Naive thymus-derived CD4-positive, alpha-beta T cell (primary cell): ENCODE measurements around the gene BCAS3. TPM values are rescaled to one million over a fixed set of nuclear protein-coding genes. Genes with fewer than 3 reads are reported as not detected.

Experiments used
- ATAC-seq: fragments of 150-1000 bp; cut with Tn5 transposase; 2 replicates; pipeline ENCODE4 v1.10.0; 2021; ENCODE audit warnings: mild to moderate bottlenecking, moderate library complexity
- CTCF ChIA-PET: fragments of 350-600 bp; sonication (Branson Sonifier 250); formaldehyde crosslinking; loops from one replicate; lab custom pipeline; 2021; ENCODE audit warnings: antibody characterized with exemption; lab: Charles Lee
- POLR2A ChIA-PET: fragments of 350-600 bp; sonication (Branson Sonifier 250); formaldehyde crosslinking; loops from one replicate; lab custom pipeline; 2021; ENCODE audit warnings: antibody characterized with exemption, inconsistent platforms; lab: Charles Lee
- DNase-seq, 9 donors: peaks; one replicate each; pipeline versions ENCODE4 v3.0.0 to v3.0.0-alpha.2; 2020 to 2022; ENCODE audit warnings: mixed read lengths in 1 of 9
- H3K27ac ChIP-seq: one replicate; pipeline ENCODE4 v1.7.0; 2013; ENCODE audit warnings: mild to moderate bottlenecking, low read depth, low read length, moderate library complexity
- H3K27me3 ChIP-seq, 2 donors: one replicate each; pipeline ENCODE4 v1.7.0; 2013; ENCODE audit warnings: low read length in 2 of 2, mild to moderate bottlenecking in 2 of 2, moderate library complexity in 2 of 2; ENCODE audit not compliant: control insufficient read depth in 2 of 2, insufficient read depth in 2 of 2
- H3K36me3 ChIP-seq, 3 experiments: 1 replicate in 2 of 3; 2 replicates in 1 of 3; pipeline ENCODE4 v1.7.0; 2013; ENCODE audit warnings: low read length in 3 of 3, mild to moderate bottlenecking in 3 of 3, moderate library complexity in 1 of 3; ENCODE audit not compliant: insufficient read depth in 3 of 3, control insufficient read depth in 2 of 3
- H3K4me1 ChIP-seq, 2 donors: one replicate each; pipeline ENCODE4 v1.7.0; 2013; ENCODE audit warnings: low read length in 2 of 2, mild to moderate bottlenecking in 2 of 2, moderate library complexity in 1 of 2; ENCODE audit not compliant: control insufficient read depth in 2 of 2, insufficient read depth in 2 of 2
- H3K4me3 ChIP-seq: 2 replicates; pipeline ENCODE4 v1.7.0; 2013; ENCODE audit warnings: mild to moderate bottlenecking, low read length
- H3K9me3 ChIP-seq, 3 experiments: 1 replicate in 2 of 3; 2 replicates in 1 of 3; pipeline ENCODE4 v1.7.0; 2013; ENCODE audit warnings: low read length in 3 of 3; ENCODE audit not compliant: control insufficient read depth in 2 of 3
- H3K27ac Mint-ChIP-seq, 9 donors: one replicate each; pipeline ENCODE4 v1.8.0; 2020 to 2022; ENCODE audit warnings: mixed read lengths in 9 of 9, mild to moderate bottlenecking in 8 of 9, moderate library complexity in 5 of 9, inconsistent platforms in 2 of 9
- H3K27me3 Mint-ChIP-seq, 5 donors: one replicate each; pipeline ENCODE4 v1.8.0; 2021 to 2022; ENCODE audit warnings: mixed read lengths in 5 of 5, mild to moderate bottlenecking in 1 of 5
- H3K36me3 Mint-ChIP-seq, 5 donors: one replicate each; pipeline ENCODE4 v1.8.0; 2020 to 2022; ENCODE audit warnings: mixed read lengths in 5 of 5, mild to moderate bottlenecking in 3 of 5, inconsistent platforms in 1 of 5
- H3K4me1 Mint-ChIP-seq, 7 donors: one replicate each; pipeline ENCODE4 v1.8.0; 2020 to 2022; ENCODE audit warnings: mixed read lengths in 7 of 7, mild to moderate bottlenecking in 3 of 7, inconsistent platforms in 1 of 7
- H3K4me3 Mint-ChIP-seq, 10 donors: one replicate each; pipeline ENCODE4 v1.8.0; 2020 to 2022; ENCODE audit warnings: mild to moderate bottlenecking in 10 of 10, mixed read lengths in 10 of 10, moderate library complexity in 6 of 10, inconsistent platforms in 2 of 10
- H3K9me3 Mint-ChIP-seq, 11 donors: one replicate each; pipeline ENCODE4 v1.8.0; 2020 to 2022; ENCODE audit warnings: mixed read lengths in 11 of 11, mild to moderate bottlenecking in 4 of 11, inconsistent platforms in 1 of 11, moderate library complexity in 1 of 11
- intact Hi-C, 2 donors: fragments of 100-400 bp; cut with micrococcal nuclease; formaldehyde crosslinking; loops; one replicate each; pipeline ENCODE4 v1.15.1; 2023
- polyA plus RNA-seq, 2 donors: library from polyadenylated mRNA; unstranded; fragments of 300-500 nt; fragmentation: Illumina TruSeq; gene quantifications; one replicate each; pipeline ENCODE4 v1.2.3, GENCODE V29; 2021
- total RNA-seq, 6 experiments: library from RNA in 5 of 6; stranded (reverse) in 5 of 6; gene quantifications; 1 replicate in 5 of 6; 2 replicates in 1 of 6; pipeline ENCODE4 v1.2.3 and lab custom pipeline; 2021 to 2026

BCAS3 gene
- total and polyA plus RNA-seq, 7 experiments from 2014 or later = 18.4 to 57.8 (median 37.5) TPM

- no peak overlapping the region for H3K27ac ChIP-seq
- no peak overlapping the region for H3K4me3 Mint-ChIP-seq
- no peaks in the 10 kb centered on the region for H3K4me1 Mint-ChIP-seq
- no peaks in the 10 kb centered on the region for H3K36me3 ChIP-seq
- no peaks in the 10 kb centered on the region for H3K4me1 ChIP-seq
- no peak overlapping the region for H3K27ac Mint-ChIP-seq
- H3K4me3 ChIP-seq = no peak overlapping the region
- no peaks in the 10 kb centered on the region for H3K36me3 Mint-ChIP-seq
- H3K27me3 Mint-ChIP-seq = no peaks in the 10 kb centered on the region
- ATAC-seq (no peak), DNase-seq (no peak)
- H3K27me3 ChIP-seq = no peaks in the 10 kb centered on the region
- H3K9me3 ChIP-seq = no peaks in the 10 kb centered on the region
- intact Hi-C loops = no loop called here
- ChIA-PET POLR2A (interaction anchor here (0.5 kb wide), 1 partner anchor 9 kb away, joined by 3 read pairs; no protein-coding TSS in a partner anchor), CTCF (no interaction called here)
- no peaks in the 10 kb centered on the region for H3K9me3 Mint-ChIP-seq
Measured at GRCh38 chr17:61345061-61345460, 667.4 kb downstream of the BCAS3 start.

- no peaks in the 10 kb centered on the region for H3K4me1 ChIP-seq
- no peaks in the 10 kb centered on the region for H3K36me3 Mint-ChIP-seq
- intact Hi-C loops = no loop called here
- no peaks in the 10 kb centered on the region for H3K4me1 Mint-ChIP-seq
- H3K27me3 ChIP-seq = no peaks in the 10 kb centered on the region
- H3K36me3 ChIP-seq = no peaks in the 10 kb centered on the region
- no peak overlapping the region for H3K27ac ChIP-seq
- no peak for DNase-seq
- ChIA-PET CTCF (no interaction called here), POLR2A (interaction anchor here (0.5 kb wide), 1 partner anchor 10 kb away, joined by 3 read pairs; no protein-coding TSS in a partner anchor)
- no peak overlapping the region for H3K4me3 ChIP-seq
- no peak for ATAC-seq
- H3K9me3 ChIP-seq = no peaks in the 10 kb centered on the region
- H3K27me3 Mint-ChIP-seq = no peaks in the 10 kb centered on the region
- no peak overlapping the region for H3K4me3 Mint-ChIP-seq
- no peaks in the 10 kb centered on the region for H3K9me3 Mint-ChIP-seq
- H3K27ac Mint-ChIP-seq = no peak overlapping the region
Measured at GRCh38 chr17:61345825-61346666, 668.4 kb downstream of the BCAS3 start.

- POLR2A ChIA-PET = no interaction called here
- ATAC-seq = no peak
- Mint-ChIP-seq H3K4me3 (no peak overlapping the region), H3K4me1 (no peaks in the 10 kb centered on the region), H3K36me3 (no peaks in the 10 kb centered on the region), H3K9me3 (no peaks in the 10 kb centered on the region), H3K27ac (no peak overlapping the region), H3K27me3 (no peaks in the 10 kb centered on the region)
- CTCF ChIA-PET = no interaction called here
- Histone ChIP-seq H3K9me3 (no peaks in the 10 kb centered on the region), H3K27me3 (no peaks in the 10 kb centered on the region), H3K27ac (no peak overlapping the region), H3K36me3 (no peaks in the 10 kb centered on the region), H3K4me1 (no peaks in the 10 kb centered on the region), H3K4me3 (no peak overlapping the region)
- no peak for DNase-seq
- intact Hi-C loops = no loop called here
Measured at GRCh38 chr17:61349350-61349749, 671.7 kb downstream of the BCAS3 start.

GRCh38 chr17:61351745-61352407 lies 674.2 kb downstream of the BCAS3 start:
- H3K36me3 ChIP-seq = no peaks in the 10 kb centered on the region
- Mint-ChIP-seq H3K4me1 (no peaks in the 10 kb centered on the region), H3K27me3 (no peaks in the 10 kb centered on the region), H3K27ac (no peak overlapping the region), H3K9me3 (no peaks in the 10 kb centered on the region), H3K36me3 (no peaks in the 10 kb centered on the region), H3K4me3 (no peak overlapping the region)
- H3K27ac ChIP-seq = no peak overlapping the region
- ChIA-PET POLR2A (no interaction called here), CTCF (no interaction called here)
- DNase-seq = no peak
- H3K4me1 ChIP-seq = no peaks in the 10 kb centered on the region
- no peaks in the 10 kb centered on the region for H3K9me3 ChIP-seq
- no peak for ATAC-seq
- no peaks in the 10 kb centered on the region for H3K27me3 ChIP-seq
- no peak overlapping the region for H3K4me3 ChIP-seq
- intact Hi-C loops = no loop called here

GRCh38 chr17:61352408-61352770 lies 674.7 kb downstream of the BCAS3 start:
- H3K4me1 ChIP-seq = no peaks in the 10 kb centered on the region
- no peak overlapping the region for H3K4me3 ChIP-seq
- no peak overlapping the region for H3K27ac ChIP-seq
- H3K4me1 Mint-ChIP-seq = no peaks in the 10 kb centered on the region
- POLR2A ChIA-PET = no interaction called here
- no peaks in the 10 kb centered on the region for H3K9me3 ChIP-seq
- H3K9me3 Mint-ChIP-seq = no peaks in the 10 kb centered on the region
- no peak for ATAC-seq
- no peaks in the 10 kb centered on the region for H3K36me3 Mint-ChIP-seq
- H3K4me3 Mint-ChIP-seq = no peak overlapping the region
- no peaks in the 10 kb centered on the region for H3K36me3 ChIP-seq
- H3K27me3 Mint-ChIP-seq = no peaks in the 10 kb centered on the region
- intact Hi-C loops = no loop called here
- no peaks in the 10 kb centered on the region for H3K27me3 ChIP-seq
- CTCF ChIA-PET = no interaction called here
- no peak for DNase-seq
- H3K27ac Mint-ChIP-seq = no peak overlapping the region

GRCh38 chr17:61352781-61353491 lies 675.3 kb downstream of the BCAS3 start:
- intact Hi-C loops = no loop called here
- H3K27ac ChIP-seq = no peak overlapping the region
- no peaks in the 10 kb centered on the region for H3K4me1 Mint-ChIP-seq
- H3K9me3 Mint-ChIP-seq = no peaks in the 10 kb centered on the region
- DNase-seq = no peak
- H3K4me3 Mint-ChIP-seq = no peak overlapping the region
- no peak overlapping the region for H3K27ac Mint-ChIP-seq
- no peaks in the 10 kb centered on the region for H3K9me3 ChIP-seq
- no peak overlapping the region for H3K4me3 ChIP-seq
- H3K36me3 Mint-ChIP-seq = no peaks in the 10 kb centered on the region
- no peaks in the 10 kb centered on the region for H3K4me1 ChIP-seq
- no peaks in the 10 kb centered on the region for H3K27me3 ChIP-seq
- H3K36me3 ChIP-seq = no peaks in the 10 kb centered on the region
- ChIA-PET CTCF (no interaction called here), POLR2A (no interaction called here)
- H3K27me3 Mint-ChIP-seq = no peaks in the 10 kb centered on the region
- ATAC-seq = no peak
